Stimulated activated CD4-positive, alpha-beta T cell treated with anti-CD3 and anti-CD28 coated beads, Interleukin-12 subunit alpha, Interleukin-12 subunit beta, amount 100 ng/mL, for 48 hours (primary cell): ENCODE results near the gene LUZP2.

Experiments
- DNase-seq, 3 donors: peaks; one replicate each; pipeline ENCODE4 v3.0.0-alpha.2; 2020; ENCODE audit warnings: low read depth in 2 of 3, low spot score in 1 of 3

Gene LUZP2

GRCh38 chr11:24628224-24628776 lies 131.4 kb downstream of the LUZP2 start:
- no peak for DNase-seq

- DNase-seq, result no peak
Measured at GRCh38 chr11:24634606-24635160, 137.8 kb downstream of the LUZP2 start.

GRCh38 chr11:24635588-24636290 lies 138.9 kb downstream of the LUZP2 start:
- no peak for DNase-seq

GRCh38 chr11:24636291-24636629 lies 139.4 kb downstream of the LUZP2 start:
- no peak for DNase-seq

GRCh38 chr11:24637520-24637919 lies 140.7 kb downstream of the LUZP2 start:
- DNase-seq, result no peak

GRCh38 chr11:24642648-24643047 lies 145.8 kb downstream of the LUZP2 start:
- DNase-seq, result no peak

GRCh38 chr11:24645563-24645962 lies 148.7 kb downstream of the LUZP2 start:
- no peak for DNase-seq

GRCh38 chr11:24651873-24652272 lies 155.0 kb downstream of the LUZP2 start:
- no peak for DNase-seq

GRCh38 chr11:24653901-24654300 lies 157.0 kb downstream of the LUZP2 start:
- DNase-seq, result no peak

GRCh38 chr11:24661331-24661730 lies 164.5 kb downstream of the LUZP2 start:
- DNase-seq, result no peak

- no peak for DNase-seq
Measured at GRCh38 chr11:24664399-24664798, 167.5 kb downstream of the LUZP2 start.

- DNase-seq, result no peak
Measured at GRCh38 chr11:24667353-24667968, 170.6 kb downstream of the LUZP2 start.

GRCh38 chr11:24678703-24679348 lies 182.0 kb downstream of the LUZP2 start:
- DNase-seq, result no peak

- DNase-seq, result no peak
Measured at GRCh38 chr11:24679821-24680351, 183.0 kb downstream of the LUZP2 start.

GRCh38 chr11:24683583-24683982 lies 186.7 kb downstream of the LUZP2 start:
- DNase-seq, result no peak

GRCh38 chr11:24685821-24686220 lies 189.0 kb downstream of the LUZP2 start:
- no peak for DNase-seq

GRCh38 chr11:24687531-24688147 lies 190.8 kb downstream of the LUZP2 start:
- no peak for DNase-seq

- no peak for DNase-seq
Measured at GRCh38 chr11:24688981-24689380, 192.1 kb downstream of the LUZP2 start.

- DNase-seq, result no peak
Measured at GRCh38 chr11:24697522-24698111, 200.8 kb downstream of the LUZP2 start.

GRCh38 chr11:24704716-24705115 lies 207.9 kb downstream of the LUZP2 start:
- DNase-seq, result no peak

- no peak for DNase-seq
Measured at GRCh38 chr11:24705474-24705873, 208.6 kb downstream of the LUZP2 start.
